ENCODE data around the gene TRPM4.
"Not testable (repeated sequence)": the region's sequence is repeated elsewhere in the genome, so short reads cannot be mapped to it uniquely, and the experiment has no call there.

The TRPM4 gene

DNA sequence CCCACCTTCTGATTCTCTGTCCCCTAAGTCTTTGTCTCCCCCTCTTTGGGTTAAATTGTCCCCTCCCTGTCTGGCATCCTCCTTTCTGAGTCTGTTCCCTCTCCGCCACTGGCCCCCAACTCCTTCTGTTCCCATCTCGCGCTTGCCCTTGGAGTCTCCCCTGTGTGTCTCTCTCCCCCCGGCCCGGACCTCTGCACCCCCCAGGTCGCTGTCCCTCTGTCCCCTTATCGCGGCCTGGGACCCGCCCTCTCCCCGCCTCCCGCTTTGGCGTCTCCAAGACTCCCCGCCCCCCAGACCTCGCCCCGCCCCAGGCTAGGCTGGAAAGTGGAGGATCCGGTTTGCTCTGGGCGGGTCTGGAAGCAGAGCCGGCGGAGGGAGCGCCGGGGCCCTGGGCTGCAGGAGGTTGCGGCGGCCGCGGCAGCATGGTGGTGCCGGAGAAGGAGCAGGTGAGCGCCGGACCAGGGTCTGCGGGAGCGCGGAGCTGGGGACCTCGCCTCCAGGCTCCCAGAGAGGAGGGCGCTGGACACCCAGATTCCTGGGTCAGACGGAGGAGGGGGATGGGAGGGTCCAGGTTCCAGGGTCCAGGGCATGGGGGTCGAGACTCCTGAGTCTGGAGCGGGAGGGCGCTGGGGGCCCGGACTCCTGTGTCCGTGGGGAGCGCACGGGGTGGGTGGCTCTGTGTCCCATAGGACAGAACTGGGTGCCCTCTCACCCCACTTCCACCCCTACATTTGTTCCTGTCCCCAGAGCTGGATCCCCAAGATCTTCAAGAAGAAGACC lies at the start of gene TRPM4:
TSS of gene TRPM4 (plus strand) at position 348 of the 780 bp plus-strand sequence. CDS start at position 423, 75 bp downstream.
- peak; percentile 94 for DNase-seq (ENCODE audit: low spot score)

DNA sequence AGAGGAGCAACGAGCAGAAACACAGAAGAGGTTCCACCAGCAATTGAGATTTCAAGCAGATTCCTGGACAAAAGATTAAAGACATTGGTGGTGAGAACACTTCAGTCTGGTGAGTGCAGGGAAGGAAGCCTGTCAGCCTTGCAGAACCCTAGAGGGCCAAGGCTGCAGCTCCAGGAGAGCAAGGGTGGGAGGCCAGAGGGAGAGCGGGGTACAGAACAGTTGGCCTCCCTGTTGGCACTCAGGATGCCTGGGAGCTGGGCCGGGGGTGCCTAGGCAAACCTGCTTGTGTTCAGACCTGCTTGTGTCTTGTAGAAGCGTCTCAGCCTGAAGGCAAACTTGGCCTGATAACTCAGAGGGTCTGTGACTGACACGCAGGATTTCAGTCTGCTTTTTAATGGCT lies 48.5 kb upstream of the TRPM4 start:
- no peak for DNase-seq (ENCODE audit: low spot score)

DNA sequence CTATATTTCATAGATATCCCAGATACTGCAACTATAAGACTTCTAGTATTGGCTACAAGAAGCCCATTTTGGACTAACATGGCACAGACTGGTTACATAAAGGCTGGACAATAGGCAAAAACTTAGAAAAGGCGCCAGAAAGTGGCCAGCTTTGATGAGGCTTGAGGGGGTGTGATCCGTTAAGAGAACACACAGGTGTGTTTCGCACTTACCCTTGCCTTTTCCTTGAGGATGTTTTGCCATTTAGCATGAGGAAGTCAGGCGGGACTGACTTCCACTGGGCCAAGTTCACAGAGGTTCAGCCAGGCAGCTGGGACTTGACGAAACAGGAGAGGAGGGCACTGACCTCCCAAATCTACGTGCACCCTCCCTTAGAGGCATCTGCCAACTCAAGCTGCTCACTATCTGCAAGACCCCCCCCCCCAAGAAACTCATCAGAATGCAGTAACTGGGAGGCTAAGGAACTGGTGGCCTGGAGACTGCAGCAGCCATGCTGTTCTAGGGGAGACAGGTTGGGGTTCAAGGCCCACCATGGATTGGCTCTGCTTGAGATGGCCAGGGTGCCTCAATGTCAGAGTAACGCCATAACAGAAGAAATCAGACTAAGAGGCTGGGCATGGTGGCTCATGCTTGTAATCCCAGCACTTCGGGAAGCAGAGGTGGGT lies 47.9 kb upstream of the TRPM4 start:
- no peak for DNase-seq (ENCODE audit: low spot score)

DNA sequence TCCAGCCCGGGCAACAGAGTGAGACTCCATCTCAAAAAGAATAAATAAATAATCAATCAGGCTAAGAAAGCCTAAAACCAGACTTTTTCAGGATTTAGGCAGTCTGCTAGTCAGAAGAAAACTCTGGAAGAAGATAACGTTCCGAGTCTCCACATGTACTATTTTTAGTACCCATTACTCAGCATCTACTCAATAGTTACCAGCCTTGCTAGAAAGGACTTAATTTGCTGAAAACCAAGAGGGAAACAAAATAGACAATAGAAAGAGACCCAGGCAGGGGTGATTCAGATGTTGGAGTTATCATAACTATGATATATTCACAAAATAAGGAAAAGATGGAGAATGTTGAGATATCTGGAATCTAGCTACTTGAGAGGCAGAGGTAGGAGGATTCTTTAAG lies 47.0 kb upstream of the TRPM4 start:
- no peak for DNase-seq (ENCODE audit: low spot score)

DNA sequence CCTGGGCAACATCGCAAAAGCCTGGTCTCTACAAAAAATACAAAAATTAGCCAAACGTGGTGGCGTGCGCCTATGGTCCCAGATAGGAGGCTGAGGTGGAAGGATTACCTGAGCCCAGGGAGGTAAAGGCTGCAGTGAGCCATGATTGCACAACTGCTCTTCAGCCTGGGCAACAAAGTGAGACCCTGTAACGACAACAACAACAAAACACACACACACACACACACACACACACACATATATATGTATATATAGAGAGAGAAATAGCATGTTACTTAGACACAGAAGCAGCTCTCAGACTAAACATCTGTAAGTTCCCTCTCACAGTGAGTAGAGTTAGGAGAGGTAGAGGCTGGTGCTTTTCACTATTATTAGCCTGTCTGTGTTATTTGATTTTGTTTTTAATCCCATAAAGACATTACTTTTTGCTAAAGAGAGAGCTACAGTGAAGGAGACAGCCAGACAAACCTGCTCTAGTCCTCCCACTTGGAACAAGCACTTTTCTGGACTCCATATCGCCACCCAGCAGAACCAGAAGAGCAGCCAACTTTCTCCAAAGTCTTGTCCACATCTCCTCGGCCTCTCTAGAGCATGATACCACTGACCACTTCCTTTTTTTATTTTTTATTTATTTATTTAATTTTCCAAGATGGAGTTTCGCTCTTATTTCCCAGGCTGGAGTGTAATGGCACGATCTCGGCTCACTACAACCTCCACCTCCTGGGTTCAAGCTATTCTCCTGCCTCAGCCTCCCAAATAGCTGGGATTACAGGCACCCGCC lies 46.2 kb upstream of the TRPM4 start:
- no peak for DNase-seq (ENCODE audit: low spot score)

DNA sequence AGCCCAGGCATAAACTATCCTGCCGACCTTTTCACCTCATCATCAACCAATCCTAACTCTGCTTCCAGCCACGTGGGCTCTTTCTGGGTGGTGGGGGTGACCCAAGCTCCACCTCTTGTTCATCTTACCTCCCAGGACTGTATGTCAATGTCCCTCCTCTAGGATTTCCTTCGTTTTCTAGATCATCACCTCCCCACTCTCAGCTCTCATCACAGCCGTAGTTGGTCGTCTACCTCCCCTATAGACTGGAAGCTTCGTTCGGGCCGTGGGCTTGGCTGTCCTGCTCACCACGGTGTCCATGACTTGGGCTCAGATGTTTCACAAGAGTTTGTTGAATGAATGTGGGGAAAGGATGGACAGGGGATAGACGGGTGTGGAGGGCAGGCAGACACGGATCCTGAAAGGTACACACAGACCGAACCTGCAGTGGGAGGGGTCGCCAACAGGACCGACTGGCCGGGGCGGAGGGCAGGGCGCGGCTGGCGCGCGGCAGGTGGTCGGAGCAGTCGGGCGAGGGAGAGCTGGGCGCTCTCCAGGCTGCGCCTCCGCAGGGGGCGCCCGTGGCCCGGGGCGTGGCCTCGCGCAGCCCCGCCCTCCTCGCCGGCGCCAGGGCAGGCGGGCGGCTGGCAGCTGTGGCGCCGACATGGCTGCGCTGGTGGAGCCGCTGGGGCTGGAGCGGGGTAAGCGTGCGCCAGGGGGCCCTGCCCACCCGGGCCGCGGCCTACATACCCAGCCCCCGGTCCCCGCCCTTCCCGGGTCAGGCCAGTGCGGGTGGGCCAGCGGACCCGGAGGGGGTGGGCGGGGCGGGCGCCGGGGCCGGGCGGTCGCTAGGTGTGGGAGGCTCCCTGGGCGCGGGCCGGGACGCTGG lies 43.6 kb upstream of the TRPM4 start, which contains the start of gene LIN7B:
TSS of gene LIN7B (plus strand) at position 609 of the 868 bp plus-strand sequence. CDS start at position 644, 35 bp downstream.
- DNase-seq (ENCODE audit: low spot score): no peak

DNA sequence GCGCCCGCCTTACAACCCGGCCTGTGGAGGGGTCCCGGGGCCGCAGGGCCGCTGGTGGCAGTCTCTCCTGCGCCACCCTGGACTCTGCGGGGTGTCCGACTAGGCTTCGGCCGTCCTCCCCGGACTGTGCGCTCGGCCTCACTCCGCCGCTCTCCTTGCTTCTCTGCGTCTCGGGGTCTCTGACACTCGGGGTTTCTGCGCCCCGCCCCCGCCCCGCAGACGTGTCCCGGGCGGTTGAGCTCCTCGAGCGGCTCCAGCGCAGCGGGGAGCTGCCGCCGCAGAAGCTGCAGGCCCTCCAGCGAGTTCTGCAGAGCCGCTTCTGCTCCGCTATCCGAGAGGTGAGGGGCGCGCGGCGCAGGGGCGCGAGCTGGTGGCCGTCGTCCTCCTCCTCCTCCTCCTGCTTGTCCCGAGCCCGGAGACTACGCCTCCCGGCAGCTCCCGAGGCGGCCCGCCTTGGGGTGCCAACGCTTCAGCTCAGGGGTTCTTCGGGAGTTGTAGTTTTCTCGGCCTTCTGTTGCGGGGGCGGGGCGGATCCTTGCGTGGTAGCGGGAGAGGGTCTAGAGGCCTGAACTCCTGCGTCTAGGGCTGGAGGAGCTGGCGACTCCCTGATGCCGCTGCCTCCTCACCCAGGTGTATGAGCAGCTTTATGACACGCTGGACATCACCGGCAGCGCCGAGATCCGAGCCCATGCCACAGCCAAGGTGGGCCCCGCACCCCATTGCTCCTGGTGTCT lies 42.8 kb upstream of the TRPM4 start:
- peak; percentile 85 for DNase-seq (ENCODE audit: low spot score)

DNA sequence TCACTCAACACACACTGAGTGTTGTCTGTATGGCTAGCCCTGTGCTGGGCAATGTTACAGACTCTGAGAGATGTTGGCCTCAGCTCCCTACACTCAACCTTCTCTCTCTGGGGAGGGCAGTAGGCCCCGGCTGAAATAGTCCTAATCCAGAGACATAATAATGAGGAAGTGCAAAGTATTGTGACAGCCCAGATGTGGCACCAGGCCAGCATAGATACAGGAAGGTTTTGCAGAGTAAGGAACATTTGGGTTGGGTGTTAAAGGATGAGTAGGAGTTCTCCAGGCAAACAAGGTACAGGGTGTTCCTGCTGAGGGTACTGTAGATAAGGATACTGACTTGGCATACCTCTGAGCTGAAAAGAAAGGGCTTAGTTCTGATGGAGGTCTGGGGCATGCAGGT lies 41.0 kb upstream of the TRPM4 start:
- DNase-seq (ENCODE audit: low spot score): no peak

DNA sequence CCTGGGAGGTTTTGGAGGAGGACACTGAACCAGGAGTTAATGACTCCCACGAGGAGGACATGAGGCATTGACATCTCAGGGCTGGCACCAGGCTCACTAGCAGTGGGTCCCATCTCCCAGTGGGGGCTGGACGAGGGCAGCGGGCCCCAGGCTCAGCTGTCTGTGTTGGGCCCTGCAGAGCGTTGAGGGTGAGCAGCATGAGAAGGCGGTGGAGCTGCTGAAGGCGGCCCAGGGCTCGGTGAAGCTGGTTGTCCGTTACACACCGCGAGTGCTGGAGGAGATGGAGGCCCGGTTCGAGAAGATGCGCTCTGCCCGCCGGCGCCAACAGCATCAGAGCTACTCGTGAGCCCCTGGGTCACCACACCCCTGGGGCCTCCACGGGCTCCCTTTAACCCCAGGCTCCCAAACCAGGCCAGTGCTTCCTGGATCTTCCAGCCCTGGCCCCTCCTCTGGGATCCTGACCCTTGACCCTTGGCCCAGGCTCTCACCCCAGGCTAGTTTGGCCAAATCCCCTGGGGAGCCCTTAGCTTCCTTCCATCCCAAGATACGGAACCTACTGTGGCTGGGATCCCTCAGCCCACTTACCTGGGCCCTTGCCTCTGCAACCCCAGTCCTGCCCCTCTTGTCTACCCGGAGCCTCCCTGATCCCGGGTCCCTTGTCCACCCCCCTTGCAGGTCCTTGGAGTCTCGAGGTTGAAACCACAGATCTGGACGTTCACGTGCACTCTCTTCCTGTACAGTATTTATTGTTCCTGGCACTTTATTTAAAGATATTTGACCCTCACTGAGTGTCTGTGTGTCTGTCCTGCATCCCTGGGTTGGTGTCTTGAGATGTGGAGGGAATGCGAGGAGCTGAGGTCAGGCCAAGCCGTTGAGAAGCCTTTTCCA lies 39.7 kb upstream of the TRPM4 start:
- DNase-seq (ENCODE audit: low spot score): no peak

DNA sequence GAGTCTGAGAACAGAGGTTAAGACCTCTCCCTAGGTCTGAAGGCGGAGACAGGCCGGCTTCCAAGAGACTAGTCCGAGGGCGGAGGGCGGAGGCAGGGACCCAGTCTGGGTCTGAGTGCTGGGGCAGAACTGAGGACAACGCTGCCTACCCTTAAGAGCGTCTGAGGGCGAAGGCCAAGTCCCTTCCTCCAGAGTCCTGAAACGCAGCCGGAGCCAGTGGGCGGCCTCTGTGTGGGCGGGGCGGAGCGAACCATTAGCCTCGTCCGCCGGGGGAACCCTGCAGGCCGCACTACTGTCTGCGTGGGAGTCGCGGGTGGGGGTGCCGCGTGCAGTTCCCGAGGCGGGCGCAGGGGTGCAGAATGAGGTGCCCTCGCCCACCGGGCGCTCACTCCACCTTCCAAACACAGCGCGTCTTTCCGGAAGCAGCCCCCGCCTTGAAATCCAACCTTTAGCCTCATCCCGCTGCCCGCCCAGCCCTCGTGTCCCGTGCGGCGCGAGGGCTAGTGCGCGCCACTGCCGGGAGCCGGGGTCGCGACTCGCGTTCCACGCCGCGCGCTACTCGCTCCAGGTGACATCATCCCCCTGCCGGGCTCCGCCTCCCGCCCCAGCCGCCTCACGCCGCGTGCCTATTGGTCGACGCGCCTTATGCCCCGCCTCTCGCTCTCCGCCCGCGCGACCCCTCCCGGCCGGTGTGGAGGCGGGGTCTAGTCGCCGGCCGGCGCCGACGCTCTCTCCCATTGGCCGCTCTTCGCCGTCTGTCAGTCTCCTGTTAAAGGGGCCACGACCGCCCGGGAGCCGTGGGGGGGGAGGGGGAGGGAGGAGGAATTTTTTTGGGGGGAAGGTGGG lies 38.8 kb upstream of the TRPM4 start, which contains the start of gene C19orf73:
TSS of gene C19orf73 (minus strand) at position 579 of the 846 bp plus-strand sequence. CDS start at position 458, 121 bp downstream.
- peak; percentile 95 for DNase-seq (ENCODE audit: low spot score)

DNA sequence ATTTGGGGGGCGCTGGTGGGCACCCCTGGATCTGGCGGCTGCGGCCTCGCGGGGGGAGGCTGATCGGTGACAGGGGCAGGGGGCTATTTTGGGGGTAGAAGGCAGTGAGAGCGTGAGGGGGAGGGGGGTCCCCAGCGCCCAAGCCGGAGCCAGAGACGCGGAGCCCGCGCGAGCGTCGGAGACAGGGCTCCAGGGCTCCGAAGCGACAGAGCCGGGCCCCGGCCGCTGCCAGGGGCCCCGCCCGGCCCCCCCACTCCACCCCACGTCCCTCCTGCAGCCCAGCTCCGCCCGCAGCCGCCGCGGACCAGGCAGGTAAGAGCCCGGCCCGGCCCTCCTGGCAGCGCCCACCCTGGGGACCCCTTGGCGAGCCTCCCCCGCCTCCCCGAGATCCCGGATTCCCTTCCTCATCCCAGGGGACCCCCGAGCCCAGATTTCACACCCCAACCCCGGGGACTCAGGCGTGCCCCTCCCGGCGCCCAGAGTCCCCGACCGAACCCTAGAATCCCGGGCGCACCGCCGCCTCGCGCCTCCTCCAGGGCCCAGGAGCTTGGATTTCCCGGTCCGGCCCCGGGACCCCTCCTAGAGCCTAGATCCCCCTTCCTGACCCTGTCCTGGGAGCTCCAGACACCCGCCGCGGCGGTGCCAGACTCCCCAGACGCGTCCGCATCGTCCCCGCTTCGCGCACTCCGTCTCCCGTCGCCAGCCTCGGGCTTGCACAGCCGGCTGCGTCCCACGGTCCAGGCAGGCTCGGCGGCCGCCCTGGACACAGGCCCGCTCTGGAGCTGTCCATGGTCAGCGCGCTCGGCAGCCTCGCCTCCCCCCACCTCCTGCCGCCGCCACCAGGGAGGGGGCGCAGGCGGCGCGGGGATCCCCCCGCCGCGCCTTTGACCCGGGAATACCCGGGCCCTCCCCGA lies 37.9 kb upstream of the TRPM4 start, which contains the start of gene PPFIA3:
TSS of gene PPFIA3 (plus strand) at position 134 of the 914 bp plus-strand sequence. CDS start 8,330 bp downstream, outside the sequence.
- peak; percentile 81 for DNase-seq (ENCODE audit: low spot score)

DNA sequence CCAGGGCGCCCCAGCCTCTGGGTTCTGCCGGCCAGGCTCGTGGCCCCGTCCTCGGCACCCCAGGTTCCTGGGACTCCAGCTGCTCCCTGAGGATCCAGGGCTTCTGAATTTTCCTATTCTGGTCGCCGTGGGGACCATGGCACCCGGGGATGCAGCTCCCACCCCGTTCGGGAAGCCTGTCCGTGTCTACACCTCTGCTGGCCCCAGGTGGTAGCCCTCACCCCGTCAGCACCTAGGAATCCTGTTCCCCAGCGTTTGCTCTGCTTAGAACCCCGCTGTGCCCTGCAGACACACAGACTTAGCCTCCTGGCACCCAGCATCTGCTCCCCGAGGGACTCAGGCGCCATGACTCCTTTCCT lies 37.3 kb upstream of the TRPM4 start:
- DNase-seq (ENCODE audit: low spot score): no peak

DNA sequence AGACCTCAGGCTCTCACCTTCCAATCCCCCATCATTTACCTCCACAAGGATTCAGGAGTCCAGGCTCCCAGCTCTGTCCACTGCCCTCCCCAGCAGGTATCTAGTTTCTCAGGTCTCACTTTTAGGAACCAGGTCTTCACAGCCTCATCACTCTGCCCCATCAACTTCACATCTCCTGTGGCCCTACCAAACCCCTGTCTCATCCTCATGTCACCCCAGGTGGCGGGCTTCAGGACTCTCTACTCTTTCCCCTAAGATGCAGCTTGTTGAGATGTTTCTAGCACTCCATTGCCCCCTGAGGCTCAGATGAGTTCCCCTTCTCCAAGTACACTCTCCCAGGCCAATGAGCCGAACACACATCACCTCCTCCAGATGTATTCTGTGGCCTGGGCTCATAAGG lies 36.7 kb upstream of the TRPM4 start:
- DNase-seq (ENCODE audit: low spot score): no peak

DNA sequence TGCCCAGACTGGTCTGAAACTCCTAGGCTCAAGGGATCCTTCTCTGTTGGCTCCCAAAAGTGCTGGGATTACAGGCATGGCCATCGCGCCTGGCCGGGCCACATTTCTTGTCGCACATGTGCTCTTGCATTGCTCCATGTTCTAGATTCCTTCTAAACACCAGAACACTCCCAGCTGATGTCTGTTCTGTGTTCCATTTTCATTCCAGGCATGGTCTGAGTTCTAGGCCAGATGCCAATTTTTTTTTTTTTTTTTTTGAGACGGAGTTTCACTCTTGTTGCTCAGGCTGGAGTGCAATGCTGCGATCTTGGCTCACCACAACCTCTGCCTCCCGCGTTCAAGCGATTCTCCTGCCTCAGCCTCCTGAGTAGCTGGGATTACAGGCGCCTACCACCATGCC lies 35.8 kb upstream of the TRPM4 start:
- DNase-seq (ENCODE audit: low spot score): not testable (repeated sequence)

DNA sequence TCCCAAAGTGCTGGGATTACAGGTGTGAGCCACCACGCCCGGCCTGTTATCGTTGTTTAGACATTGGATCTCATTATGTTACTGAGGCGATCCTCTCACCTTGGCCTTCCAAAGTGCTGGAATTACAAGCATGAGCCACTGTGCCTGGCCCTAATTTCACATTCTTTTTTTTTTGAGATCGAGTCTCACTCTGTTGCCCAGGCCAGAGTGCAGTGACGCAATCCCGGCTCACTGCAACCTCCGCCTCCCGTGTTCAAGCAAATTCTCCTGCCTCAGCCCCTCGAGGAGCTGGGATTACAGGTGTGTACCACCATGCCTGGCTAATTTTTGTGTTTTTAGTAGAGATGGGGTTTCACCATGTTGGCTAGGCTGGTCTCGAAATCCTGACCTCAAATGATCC lies 34.3 kb upstream of the TRPM4 start:
- not testable (repeated sequence) for DNase-seq (ENCODE audit: low spot score)

DNA sequence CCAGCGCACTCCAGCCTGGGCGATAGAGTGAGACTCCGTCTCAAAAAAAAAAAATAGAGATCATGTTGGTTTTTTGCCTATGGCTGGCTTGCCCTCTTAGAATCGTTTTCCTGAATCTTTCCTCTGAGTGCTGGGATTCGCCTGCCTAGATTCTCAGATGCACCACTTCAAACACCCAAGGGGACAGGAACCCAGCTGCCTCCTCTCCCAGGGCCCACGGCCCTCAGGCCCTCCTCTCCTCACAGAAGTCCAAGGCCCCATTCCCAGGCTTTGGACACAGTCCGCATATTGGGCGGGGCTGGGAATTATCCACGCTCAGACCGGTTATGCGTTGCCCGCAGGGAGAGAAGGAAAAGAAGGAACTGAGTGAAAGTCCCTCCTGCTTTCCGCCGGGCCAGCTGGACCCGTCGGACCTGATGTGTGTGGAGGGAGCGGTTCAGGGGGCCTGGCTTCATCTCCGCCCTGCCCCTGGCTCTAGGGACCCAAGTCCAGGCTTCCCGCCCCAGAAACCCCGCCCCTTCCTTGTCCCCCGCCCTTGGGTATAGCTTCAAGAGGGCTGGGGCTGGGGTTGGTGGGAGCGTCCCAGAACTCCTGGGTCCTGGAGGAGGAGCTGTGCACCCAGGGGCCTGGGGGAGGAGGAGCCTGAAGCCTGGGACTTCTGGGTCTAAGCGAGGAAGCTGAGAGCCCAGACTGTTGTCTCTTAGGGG lies 32.4 kb upstream of the TRPM4 start:
- DNase-seq (ENCODE audit: low spot score): peak; percentile 68

DNA sequence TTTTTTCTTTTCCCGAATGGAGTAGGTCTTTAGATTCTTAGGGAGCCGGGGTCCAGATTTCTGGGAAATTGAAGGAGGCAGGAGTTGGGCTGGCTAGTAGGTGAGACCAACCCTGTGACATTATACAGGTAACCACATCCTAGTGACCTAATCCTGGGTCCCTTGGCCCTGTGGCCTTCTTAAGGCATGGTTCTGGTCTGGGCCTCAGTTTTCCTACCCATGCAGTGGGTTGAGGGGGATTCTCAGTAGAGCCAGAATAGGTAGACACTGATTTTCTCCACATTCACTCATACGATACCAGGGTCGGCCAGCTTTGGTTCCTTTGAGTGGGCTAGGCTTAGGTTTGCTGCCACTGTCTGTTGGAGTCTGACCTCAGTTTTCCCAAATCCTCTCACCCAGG lies 31.0 kb upstream of the TRPM4 start:
- DNase-seq (ENCODE audit: low spot score): no peak
